ENCODE data around the gene MT1M.
A peak's percentile ranks its signal among the peaks of the same experiment; 100 is the strongest.

Gene MT1M

DNA sequence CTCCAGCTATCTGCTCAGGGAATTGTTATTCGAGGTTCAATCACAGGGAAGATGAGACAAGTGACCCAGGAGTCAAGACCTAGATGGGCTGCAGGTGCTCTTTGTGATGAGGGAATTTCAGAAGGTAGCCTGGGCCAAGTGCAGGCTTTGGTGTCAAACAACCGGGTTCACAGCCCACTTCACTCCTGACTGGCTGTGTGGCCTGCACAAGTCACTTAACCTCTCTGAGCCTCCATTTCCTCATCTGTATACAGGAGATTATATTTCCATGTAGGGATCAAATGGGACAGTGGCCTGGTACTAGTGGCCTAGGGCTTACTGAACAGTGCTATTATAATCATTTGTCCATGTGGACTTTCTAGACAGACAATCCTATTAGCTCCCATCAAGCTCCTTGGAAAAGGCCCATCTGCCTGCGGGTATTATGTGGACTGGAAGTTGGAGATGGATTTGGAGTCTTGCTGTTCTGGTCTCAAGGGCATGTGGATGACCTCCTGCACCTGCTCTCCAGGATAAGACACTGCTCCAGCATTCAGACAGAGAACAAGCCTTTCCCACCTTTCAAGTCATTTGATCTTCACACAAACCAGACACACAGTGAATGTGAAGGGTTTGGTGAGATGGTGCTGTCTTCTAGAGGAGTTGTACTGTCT, 46.7 kb downstream of the MT1M start:
- DNase-seq, result no peak

DNA sequence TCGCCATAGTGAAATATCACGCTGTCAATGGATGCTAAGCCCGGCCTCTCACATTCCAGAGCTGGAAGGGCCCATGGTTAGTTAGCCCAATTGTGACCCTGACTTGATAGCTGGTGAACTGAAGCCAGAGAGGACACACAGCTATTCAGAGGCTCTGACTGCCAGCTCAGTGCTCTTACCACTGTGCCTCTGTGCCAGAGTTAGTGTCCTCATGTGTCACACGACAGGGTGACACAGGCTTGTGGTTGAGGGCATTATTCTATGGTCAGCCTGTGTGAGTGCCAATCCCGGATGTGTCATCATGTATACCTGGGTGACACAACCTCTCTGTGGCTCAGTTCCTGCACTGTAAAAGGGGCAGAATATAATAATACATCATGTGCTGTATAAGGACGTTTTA, 47.4 kb downstream of the MT1M start:
- DNase-seq, result no peak

DNA sequence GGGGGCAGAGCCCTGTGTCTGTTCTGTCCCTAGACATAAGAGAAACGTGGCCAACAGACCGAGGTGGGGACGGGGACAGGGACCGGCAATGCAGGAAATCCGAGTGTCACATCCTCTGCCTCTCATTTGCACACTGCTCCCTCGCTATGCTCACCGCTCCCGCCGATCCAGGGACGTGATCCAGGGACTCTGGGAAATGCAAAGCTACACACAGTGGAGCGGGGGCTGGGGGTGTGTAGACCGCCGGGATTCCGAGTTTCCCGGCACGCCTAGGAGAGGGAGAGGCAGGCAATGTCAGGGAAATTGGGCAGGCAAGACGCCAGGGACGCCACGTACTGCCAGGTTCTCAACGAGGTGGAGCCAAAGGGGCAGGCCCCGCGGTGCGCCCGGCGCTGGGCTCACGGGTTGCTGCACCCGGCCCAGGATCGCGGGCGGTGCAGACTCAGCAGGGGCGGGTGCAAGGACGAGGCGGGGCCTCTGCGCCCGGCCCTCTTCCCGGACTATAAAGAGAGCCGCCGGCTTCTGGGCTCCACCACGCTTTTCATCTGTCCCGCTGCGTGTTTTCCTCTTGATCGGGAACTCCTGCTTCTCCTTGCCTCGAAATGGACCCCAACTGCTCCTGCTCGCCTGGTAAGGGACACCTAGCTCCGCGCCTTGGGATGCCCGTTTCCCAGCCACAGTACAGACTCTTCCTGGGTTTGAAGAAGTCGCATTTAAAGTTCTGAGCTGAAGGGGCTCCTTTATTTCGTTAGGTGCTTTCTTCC, 49.7 kb downstream of the MT1M start, which contains the start of gene MT1X:
Gene MT1X, plus strand, starts transcription at position 532 of the 764 bp plus-strand sequence. Its CDS starts 71 bp downstream, at position 603.
- peak; percentile 79 for DNase-seq

DNA sequence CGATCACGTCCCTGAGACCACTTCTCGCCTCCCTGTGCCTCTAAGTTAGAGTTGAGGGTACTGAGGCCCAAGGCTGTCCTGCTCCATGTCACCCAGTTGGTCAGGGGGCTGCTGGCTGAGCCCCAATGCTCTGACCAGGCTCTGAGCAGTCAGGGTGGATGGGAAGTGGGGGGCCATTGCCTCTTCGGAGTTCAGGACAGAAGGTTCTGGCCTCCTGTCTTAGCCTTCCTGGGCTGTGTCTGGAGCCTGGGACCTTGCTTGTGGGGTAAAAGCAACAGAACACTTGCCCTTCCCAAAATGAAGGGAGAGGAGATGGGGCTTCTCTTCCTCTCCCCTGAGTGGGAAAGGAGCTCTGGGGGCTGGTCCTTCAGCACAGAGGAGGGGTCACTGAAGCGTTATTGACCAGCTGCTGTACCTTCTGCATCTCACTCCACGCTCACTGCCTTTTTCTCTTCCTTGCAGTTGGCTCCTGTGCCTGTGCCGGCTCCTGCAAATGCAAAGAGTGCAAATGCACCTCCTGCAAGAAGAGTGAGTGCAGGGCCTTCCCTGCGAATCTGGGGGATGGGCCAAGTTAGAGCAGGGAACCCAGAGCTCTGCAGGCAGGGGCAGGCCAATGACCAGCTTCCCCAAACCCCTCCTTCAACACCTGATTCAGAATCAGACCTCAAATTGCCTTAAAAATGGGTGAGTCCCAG, 50.4 kb downstream of the MT1M start:
- DNase-seq, result no peak

Data from activated CD4-positive, CD25-positive, alpha-beta regulatory T cell treated with anti-CD3 and anti-CD28 coated beads, Interleukin-2, amount 50 U/mL, for 72 hours (primary cell).